Bronchial epithelial cell (primary cell): ENCODE measurements around the gene SALL3. TPM values are rescaled to one million over a fixed set of nuclear protein-coding genes. Genes with fewer than 3 reads are reported as not detected.
"Not testable (repeated sequence)": the region's sequence is repeated elsewhere in the genome, so short reads cannot be mapped to it uniquely, and the experiment has no call there.

ENCODE experiments used
- DNase-seq: peaks from one replicate; pipeline ENCODE4 v3.0.0-alpha.2; 2010; ENCODE audit warnings: low read depth
- FAIRE-seq: peaks from 2 replicates; lab custom pipeline; 2011; peaks lifted over from hg19 to GRCh38; lab: Jason Lieb, UNC
- H3K27me3 ChIP-seq: 2 replicates; pipeline ENCODE4 v1.5.1; 2011; ENCODE audit warnings: low read length; ENCODE audit not compliant: control insufficient read depth, insufficient read depth
- H3K36me3 ChIP-seq: 2 replicates; pipeline ENCODE4 v1.5.1; 2011; ENCODE audit warnings: low read length; ENCODE audit not compliant: control insufficient read depth, insufficient read depth
- H3K4me3 ChIP-seq: 2 replicates; pipeline ENCODE4 v1.5.1; 2011; ENCODE audit warnings: mild to moderate bottlenecking, low read depth, low read length, control low read depth
- total RNA-seq: library from RNA; depleted of rRNA; stranded (reverse); fragments of >200 nt; gene quantifications from 2 replicates; pipeline ENCODE4 v1.2.1, GENCODE V29; 2014
- TF ChIP-seq, protein P1 (sequence below): IDR thresholded peaks from 2 replicates; pipeline ENCODE4 v1.5.1; 2011; ENCODE audit warnings: mild to moderate bottlenecking, moderate library complexity, low read length, control low read depth, inconsistent platforms; ENCODE audit not compliant: insufficient read depth, severe bottlenecking

The SALL3 gene
- total RNA-seq, 1 donor from 2014 or later: not detected

DNA sequence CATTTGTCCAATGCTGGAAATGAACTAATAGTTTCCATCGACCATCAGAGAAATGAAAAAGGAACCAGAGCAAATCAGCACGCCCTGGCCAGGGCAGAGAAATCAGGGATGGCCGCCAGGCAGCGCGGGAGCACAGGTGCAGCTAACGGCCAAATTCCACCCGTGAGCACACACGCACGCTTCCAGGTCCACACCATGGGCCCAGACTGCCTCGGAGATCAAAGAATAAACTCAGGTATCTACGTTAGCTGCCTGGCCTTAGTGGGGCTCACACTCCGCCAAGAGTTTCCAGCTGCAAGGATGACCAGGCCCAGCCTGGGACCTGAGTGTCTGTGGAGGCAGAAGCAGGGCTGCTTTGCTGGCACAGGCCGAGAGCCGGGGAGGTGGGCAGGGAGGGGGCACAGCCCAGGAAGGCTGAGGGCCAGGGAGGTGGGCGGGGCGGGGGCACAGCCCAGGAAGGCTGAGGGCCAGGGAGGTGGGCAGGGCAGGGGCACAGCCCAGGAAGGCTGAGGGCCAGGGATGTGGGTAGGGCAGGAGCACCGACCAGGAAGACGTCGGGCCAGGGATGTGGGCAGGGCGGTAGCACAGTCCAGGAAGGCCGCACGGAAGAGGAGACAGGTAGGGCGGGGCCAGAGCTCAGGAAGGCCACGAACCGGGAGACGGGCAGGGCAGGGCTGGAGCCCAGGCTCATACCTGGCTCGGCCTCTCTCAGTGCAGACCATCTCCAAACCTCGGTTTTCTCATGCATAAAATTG lies 43.2 kb upstream of the SALL3 start:
- TF ChIP-seq, protein P1, sequence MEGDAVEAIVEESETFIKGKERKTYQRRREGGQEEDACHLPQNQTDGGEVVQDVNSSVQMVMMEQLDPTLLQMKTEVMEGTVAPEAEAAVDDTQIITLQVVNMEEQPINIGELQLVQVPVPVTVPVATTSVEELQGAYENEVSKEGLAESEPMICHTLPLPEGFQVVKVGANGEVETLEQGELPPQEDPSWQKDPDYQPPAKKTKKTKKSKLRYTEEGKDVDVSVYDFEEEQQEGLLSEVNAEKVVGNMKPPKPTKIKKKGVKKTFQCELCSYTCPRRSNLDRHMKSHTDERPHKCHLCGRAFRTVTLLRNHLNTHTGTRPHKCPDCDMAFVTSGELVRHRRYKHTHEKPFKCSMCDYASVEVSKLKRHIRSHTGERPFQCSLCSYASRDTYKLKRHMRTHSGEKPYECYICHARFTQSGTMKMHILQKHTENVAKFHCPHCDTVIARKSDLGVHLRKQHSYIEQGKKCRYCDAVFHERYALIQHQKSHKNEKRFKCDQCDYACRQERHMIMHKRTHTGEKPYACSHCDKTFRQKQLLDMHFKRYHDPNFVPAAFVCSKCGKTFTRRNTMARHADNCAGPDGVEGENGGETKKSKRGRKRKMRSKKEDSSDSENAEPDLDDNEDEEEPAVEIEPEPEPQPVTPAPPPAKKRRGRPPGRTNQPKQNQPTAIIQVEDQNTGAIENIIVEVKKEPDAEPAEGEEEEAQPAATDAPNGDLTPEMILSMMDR: no peak
- Histone ChIP-seq H3K4me3 (no peak overlapping the region), H3K36me3 (no peaks in the 10 kb centered on the region), H3K27me3 (no peaks in the 10 kb centered on the region)
- FAIRE-seq (no peak), DNase-seq (no peak)

DNA sequence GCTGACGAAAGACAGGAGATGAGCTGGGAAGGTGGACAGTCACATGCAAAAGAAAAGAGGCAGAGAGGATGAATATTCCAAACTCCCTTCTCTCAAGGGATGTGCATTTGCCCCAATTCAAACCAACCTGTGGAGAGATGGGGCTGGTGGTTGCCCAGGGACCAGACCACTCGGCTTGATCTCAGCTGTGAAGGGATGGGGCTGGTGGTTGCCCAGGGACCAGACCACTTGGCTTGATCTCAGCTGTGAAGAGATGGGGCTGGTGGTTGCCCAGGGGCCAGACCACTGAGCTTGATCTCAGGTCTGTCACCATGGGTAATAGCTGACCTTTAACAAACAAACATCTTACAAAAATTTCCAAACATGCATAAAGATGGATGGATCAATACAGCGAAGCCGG lies 42.5 kb upstream of the SALL3 start:
- FAIRE-seq (no peak), DNase-seq (no peak)
- TF ChIP-seq, protein P1: no peak
- no peak overlapping the region for H3K4me3 ChIP-seq
- H3K27me3 ChIP-seq: no peaks in the 10 kb centered on the region
- H3K36me3 ChIP-seq: no peaks in the 10 kb centered on the region

DNA sequence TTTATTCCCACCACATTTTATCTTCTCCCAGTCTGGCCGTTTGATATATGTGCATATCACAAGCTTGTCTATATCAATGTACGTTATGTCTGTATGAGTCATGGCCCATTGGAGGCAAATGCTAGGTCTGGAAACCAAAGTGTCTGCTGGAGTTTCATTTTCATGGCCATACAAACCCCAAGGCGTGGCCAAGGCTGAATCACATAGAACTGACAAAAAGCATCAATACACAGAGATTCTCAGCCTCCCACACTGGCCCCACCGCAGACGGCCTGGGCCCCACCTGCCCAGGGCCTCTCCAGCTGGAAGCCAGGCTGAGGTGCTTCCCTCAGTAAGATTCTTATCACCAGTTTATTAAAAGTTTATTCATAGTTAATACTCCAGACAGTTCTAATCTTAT lies 40.5 kb upstream of the SALL3 start:
- Histone ChIP-seq H3K27me3 (no peaks in the 10 kb centered on the region), H3K4me3 (no peak overlapping the region), H3K36me3 (no peaks in the 10 kb centered on the region)
- DNase-seq (no peak), FAIRE-seq (no peak)
- TF ChIP-seq, protein P1: no peak

DNA sequence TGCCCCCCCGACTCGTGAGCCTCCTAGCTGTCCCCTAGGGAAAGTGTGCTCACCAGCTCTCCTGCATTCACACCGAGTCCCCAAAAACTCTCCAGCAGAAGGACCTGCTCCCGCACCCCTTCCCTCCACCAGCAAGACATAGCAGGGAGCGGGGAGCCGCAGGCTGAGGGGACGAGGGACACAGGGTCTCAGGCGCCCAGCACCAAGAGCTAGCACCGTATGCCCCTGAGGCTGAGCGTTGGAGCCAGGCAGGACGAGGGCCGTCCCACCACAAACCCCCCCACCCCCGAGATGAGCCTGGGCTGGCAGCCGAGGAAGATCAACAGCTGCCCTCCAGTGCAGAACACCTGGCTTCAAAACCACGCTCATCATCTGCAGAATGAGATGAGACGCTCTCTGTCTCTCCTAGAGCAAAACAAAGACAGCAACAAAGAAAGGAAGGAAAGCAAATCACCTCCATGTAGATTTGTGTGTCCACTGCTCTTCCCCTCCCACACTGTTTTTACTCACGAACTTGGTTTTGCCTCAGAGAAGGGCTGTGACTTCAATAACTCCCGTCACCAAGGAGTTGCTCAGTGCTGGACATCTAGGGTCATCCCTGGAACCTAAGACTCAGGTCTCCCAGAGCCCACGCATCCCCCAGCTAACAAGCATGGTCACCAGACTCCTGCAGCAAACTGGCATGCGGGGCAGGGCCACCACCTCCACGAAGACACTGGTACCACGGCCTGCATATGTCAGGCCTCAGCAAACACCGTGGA lies 39.7 kb upstream of the SALL3 start:
- Histone ChIP-seq H3K27me3 (no peaks in the 10 kb centered on the region), H3K36me3 (no peaks in the 10 kb centered on the region), H3K4me3 (no peak overlapping the region)
- FAIRE-seq: no peak
- no peak for DNase-seq
- TF ChIP-seq, protein P1: no peak

DNA sequence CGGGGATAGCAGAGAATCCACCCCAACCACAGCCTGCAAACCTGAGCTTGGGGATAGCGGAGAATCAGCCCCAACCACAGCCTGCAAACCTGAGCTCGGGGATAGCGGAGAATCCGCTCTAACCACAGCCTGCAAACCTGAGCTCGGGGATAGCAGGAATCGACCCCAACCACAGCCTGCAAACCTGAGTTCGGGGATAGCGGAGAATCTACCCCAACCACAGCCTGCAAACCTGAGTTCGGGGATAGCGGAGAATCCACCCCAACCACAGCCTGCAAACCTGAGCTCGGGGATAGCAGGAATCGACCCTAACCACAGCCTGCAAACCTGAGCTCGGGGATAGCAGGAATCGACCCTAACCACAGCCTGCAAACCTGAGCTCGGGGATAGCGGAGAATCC lies 37.4 kb upstream of the SALL3 start:
- not testable (repeated sequence) for DNase-seq, H3K4me3 ChIP-seq, H3K36me3 ChIP-seq, H3K27me3 ChIP-seq, FAIRE-seq

DNA sequence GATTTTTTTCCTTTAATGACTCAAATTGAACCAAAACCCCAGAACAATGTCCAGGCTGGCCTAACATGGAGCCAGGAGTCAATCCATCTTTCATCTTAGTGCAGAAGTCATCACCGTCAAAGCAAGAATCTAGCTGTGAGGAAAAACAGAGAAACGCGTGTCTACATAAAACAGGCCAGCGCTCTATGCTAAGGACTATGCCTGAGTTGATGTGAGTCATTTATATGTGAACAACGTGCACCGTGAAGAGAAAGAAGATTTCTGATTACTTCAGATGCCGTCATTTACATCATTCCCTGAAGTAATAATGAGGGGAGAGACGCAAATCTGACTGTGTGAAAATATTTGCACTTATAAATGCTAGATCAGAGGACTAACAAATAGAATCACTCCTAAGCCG lies 34.0 kb upstream of the SALL3 start:
- no peaks in the 10 kb centered on the region for H3K27me3 ChIP-seq
- H3K4me3 ChIP-seq: no peak overlapping the region
- TF ChIP-seq, protein P1: no peak
- no peaks in the 10 kb centered on the region for H3K36me3 ChIP-seq
- DNase-seq (no peak), FAIRE-seq (no peak)
